Bone marrow (tissue), 2 donors: Measurements from ENCODE around the gene PDLIM1.
"Not testable (repeated sequence)": the region's sequence is repeated elsewhere in the genome, so short reads cannot be mapped to it uniquely, and the experiment has no call there.

Experiments
- DNase-seq, 2 donors: peaks; one replicate each; lab custom pipeline; 2025; lab: John Stamatoyannopoulos, UW

PDLIM1 gene

GRCh38 chr10:95208702-95209391, 82.0 kb downstream of the PDLIM1 start:
- DNase-seq: no peak

- not testable (repeated sequence) for DNase-seq
Observed at GRCh38 chr10:95202865-95203264, 87.9 kb downstream of the PDLIM1 start.

- no peak for DNase-seq
Observed at GRCh38 chr10:95201736-95202135, 89.1 kb downstream of the PDLIM1 start.

- no peak for DNase-seq
Observed at GRCh38 chr10:95196046-95196445, 94.8 kb downstream of the PDLIM1 start.

DNA sequence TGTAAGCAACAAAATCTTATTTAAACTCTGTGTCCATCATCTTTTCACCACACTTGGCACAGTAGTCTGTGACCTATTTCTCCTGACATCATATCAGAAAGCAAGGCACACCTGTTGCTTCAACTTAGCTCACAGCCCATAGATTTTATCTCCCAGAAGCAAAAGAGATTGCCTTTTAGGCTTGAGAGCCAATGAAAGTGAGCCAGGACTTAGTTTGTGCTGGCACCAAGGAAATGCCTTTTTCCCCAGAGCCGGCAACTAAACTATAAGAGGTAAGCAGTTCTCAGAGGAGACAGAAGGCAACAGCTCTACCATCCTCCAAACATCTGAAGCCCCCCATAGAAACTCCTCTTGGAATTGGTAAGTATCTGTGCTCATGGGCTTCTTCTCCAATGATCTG, 96.9 kb downstream of the PDLIM1 start, which contains the start of gene ACSM6:
ACSM6 (plus strand) TSS at position 295 of the 400 bp plus-strand sequence. CDS start 248 bp downstream, outside the sequence.
- no peak for DNase-seq

GRCh38 chr10:95188593-95188992, 102.2 kb downstream of the PDLIM1 start:
- DNase-seq: no peak

- DNase-seq: no peak
Observed at GRCh38 chr10:95187617-95188016, 103.2 kb downstream of the PDLIM1 start.
